NCI-H226 (cell line): ENCODE measurements around the gene EFCC1.
"Not testable (repeated sequence)": the region's sequence is repeated elsewhere in the genome, so short reads cannot be mapped to it uniquely, and the experiment has no call there.

Experiments used
- DNase-seq: peaks from one replicate; pipeline ENCODE4 v3.0.0-alpha.2; 2015

Gene EFCC1

DNA sequence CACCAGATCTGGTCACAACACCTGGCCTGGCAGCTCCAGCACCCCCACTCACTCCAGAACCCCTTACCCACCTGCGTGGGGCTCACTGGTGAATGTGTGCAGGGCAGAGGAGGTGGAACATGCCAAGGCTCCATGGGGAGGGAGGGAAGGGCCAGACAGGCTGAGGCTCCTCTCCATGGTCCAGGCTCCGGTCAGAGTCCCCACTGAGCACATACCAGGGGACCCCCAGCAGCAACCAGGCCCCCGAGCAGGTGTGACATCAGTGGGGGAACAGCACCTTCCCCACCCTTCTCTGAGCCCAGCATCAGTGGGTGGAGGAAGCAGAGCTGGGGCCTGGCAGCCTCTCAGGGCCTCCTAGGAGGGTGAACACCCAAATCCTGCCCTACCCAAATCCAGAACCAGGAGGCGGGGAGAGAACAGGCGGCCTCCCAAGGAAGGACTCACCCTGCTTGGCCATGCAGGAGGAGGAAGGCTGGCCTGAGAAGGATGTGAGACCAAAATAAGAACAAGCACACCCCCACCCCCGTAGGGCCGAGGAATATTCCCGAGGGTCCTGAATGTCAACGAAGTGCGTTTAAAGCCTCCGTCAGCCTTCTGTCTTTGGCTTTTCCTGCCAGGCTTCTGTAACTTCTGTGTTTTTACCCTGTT, 58.3 kb downstream of the EFCC1 start:
- DNase-seq = no peak

DNA sequence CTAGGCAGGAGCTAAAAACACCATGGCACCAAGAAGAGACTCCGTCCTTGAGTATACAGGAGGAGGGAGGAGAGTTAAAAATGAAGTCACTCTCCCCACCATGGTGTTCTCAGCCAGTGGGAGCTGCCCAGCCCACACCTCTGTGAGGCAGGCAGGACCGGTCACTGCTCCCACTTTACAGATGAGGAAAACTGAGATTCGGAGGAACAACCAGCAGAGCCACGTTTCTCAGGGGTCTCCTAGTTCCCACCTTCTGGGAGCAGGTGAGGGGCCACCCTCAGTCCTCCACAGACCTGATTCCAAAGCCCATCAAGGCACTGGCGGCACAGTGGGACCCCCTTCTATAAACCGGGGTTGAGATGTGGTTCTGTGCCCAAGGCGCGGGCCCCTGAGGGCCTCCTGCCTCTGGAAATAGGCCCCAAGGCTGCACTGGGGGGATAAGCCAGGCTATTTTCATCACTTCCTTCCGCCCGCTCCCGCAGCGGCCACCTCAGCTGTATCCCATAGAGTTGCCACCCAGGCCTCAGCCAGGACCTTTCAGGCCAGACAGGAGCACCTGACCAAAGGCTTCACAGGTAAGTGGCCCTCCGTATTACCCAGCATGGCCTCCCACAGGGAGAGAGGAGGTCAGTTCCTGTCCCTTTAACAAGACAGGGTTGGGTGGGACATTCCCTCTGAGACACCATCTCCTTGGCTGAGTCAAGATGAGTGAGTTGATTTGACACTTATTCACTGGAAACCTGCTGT, 59.3 kb downstream of the EFCC1 start, which contains the start of gene GP9:
GP9 (plus strand) TSS at position 504 of the 747 bp plus-strand sequence. CDS start 961 bp downstream, outside the sequence.
- DNase-seq = no peak

DNA sequence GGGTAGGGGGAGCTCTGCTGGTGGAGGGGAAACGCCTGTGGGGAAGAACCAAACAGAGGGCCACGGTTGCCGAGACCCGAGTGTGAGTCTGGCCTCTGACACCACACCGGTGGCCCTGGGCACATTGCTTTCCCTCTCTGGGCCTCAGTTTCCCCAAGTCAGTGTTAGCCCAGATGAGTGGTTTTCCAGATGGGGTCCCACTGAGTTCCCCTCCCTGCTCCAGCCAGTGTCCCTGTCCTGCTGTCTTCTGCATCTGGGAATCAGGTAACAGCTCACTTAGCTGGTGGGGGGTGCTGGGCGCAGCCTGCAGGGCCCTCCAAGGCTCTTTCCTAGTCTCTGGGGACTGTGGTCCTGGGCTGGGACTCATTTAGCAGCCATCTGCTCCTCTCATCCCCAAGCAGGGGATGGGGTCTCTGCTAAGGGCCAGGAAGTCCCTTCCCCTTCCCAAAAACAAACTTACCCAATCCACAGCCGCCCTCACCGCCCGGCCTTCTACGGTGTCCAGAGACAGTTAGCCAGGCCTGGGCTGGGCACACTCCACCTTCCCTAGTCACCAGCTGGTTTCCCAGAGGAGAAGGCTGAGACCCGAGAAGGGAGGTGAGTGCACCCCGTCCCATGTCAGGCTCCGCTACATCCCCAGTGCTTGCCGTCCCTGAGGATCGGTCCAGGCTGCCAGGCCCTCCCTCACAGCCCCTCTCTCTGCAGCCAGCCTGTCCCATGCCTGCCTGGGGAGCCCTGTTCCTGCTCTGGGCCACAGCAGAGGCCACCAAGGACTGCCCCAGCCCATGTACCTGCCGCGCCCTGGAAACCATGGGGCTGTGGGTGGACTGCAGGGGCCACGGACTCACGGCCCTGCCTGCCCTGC, 60.2 kb downstream of the EFCC1 start:
- DNase-seq = no peak

DNA sequence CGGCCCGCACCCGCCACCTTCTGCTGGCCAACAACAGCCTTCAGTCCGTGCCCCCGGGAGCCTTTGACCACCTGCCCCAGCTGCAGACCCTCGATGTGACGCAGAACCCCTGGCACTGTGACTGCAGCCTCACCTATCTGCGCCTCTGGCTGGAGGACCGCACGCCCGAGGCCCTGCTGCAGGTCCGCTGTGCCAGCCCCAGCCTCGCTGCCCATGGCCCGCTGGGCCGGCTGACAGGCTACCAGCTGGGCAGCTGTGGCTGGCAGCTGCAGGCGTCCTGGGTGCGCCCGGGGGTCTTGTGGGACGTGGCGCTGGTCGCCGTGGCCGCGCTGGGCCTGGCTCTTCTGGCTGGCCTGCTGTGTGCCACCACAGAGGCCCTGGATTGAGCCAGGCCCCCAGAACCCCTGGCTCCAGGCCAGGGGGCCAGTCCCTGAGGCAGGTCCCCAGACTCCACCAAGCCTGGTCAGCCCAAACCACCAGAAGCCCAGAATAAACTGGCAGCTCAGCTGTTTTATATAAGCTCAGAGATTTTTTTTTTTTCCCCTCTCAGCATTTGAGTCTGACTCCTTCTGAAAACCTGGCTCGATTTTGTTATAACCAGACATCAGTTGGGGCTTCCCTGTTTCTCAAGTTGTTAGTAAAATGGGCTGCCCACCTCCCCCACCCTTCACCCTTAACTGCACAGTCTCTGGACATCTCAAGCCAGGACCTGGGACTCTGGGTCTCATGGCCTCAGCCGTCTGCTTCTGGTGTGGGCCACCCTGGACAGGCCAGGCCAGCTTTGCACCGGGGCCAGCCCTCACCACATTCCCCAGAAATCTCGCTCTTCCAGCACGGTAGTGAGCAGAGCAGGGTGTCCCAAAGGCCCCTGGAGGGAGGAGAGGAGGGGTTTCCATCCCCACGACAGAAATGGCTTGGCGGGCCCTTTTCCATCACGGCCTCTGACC, 61.1 kb downstream of the EFCC1 start:
- DNase-seq = no peak

- no peak for DNase-seq
These were observed 62.1 kb downstream of the EFCC1 start for GRCh38 chr3:129063091-129063640.

- no peak for DNase-seq
These were observed 62.9 kb downstream of the EFCC1 start for GRCh38 chr3:129063841-129064482.

- no peak for DNase-seq
These were observed 64.1 kb downstream of the EFCC1 start for GRCh38 chr3:129065016-129065719.

DNA sequence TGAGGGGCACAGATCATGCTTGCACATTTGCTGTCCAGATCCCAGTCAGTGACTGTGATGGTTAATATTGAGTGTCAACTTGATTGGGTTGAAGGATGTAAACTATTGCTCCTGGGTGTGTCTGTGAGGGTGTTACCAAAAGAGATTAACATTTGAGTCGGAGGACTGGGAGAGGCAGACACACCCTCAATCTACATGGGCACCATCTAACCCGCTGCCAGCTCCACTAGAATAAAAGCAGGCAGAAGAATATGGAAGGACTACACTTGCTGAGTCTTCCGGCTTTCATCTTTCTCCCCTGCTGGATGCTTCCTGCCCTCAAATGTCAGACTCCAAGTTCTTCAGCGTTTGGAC, 64.6 kb downstream of the EFCC1 start:
- no peak for DNase-seq

DNA sequence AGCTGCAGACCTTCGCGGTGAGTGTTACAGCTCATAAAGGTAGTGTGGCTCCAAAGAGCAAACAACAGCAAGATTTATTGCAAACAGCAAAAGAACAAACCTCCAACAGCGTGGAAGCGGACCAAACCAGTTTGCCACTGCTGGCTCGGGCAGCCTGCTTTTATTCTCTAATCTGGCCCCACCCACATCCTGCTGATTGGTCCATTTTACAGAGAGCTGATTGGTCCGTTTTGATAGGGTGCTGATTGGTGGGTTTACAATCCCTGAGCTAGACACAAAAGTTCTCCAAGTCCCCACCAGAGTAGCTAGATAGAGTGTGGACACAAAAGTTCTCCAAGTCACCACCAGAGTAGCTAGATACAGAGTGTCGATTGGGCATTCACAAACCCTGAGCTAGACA, 66.6 kb downstream of the EFCC1 start:
- DNase-seq = not testable (repeated sequence)

- no peak for DNase-seq
These were observed 67.3 kb downstream of the EFCC1 start for GRCh38 chr3:129068291-129068886.

DNA sequence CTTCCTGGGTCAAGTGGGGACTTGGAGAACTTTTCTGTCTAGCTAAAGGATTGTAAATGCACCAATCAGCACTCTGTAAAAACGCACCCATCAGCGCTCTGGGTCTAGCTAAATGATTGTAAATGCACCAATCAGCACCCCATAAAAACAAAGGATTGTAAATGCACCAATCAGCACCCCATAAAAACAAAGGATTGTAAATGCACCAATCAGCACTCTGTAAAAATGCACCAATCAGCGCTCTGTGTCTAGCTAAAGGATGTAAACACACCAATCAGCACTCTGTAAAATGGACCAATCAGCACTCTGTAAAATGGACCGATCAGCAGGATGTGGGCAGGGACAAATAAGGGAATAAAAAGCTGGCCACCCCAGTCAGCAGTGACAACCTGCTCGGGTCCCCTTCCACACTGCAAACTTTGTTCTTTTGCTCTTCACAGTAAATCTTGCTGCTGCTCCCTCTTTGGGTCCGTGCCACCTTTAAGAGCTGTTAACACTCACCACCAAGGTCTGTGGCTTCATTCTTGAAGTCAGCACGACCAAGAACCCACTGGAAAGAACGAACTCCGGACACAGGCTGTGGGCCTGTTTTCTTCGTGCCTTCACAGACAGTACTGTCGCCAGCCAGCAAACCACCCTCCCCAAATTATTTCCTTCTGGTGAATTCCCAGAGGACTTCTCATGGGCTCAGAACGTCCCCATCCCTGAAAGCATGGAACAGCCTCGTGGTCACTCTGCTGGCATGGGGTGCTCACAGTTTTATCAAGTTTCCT, 68.4 kb downstream of the EFCC1 start:
- DNase-seq = not testable (repeated sequence)

DNA sequence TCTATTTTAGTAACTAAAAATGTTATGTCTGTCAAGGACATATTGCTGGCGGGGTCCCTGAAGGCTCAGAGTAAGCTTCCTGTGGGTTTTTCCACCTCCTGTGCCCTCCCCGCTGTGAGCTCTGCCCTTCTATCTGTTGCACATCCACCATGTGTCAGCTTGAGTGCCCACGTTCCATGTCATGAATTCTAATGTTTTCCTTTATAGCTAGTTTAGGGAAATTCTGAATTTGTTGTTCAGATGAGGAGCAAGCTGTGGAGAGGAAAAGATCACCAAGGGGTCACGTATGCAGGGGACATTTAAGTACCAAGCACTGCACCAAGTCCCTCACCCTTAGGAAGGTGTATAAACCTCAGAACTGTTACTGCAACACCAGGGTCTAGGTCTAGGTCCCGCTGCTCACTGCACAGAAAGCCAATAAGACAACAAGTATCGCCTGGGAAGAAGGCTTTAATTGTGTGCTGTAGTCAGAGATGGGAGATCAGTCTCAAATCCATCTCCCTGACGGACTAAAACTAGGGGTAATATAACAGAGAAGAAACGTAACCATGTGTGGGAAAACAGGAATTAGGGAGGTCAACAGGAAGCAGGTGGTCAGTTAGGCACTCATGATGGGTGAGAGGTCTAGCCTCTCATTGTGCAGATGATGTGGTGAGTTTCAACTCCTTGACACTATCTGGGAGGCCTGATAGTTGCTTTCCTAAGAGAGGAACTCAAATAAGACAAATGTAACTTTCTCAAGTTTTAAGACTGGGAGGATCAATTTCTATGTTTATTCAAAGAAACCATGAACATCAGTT, 69.2 kb downstream of the EFCC1 start:
- no peak for DNase-seq

GRCh38 chr3:129077222-129077621, 76.1 kb downstream of the EFCC1 start:
- DNase-seq = no peak

DNA sequence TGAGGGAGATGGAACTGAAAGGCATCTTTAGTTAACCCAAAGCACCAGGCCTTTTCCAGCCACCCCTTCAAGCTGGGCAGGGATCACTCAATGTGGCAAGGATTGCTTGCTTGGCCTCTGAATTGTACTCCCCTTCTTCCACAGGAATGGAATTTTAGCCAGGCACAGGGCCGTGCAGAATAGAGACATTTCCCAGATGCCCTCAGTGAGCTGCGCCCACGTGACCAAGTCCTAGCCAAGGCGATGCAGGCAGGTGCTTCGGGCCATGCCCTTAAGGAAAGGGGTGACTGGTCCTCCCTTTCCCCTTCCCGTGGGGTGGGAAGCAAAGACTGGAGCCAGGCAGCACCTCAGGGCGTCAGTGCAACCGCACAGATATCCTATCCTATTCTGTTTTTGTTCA, 77.4 kb downstream of the EFCC1 start:
- DNase-seq = no peak

DNA sequence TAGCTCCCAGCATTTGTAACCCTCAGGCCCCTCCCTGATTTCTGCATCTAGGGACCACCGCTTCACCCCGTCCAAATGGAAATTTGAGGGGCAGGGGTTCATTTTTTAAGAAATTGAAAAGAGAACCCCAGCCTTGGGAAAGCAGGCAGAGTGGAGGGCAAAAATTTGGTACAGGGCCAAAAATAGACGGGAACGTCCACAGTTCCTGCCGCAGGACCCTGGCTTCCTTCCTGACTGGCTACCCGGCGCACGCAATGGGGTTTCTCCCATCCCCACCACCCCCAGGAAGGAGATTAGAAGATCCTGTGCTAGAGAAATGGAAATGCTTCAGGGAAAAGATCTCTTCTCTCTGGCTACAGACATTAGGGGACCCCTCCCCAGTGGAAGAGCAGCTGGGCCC, 80.4 kb downstream of the EFCC1 start:
- DNase-seq = no peak

GRCh38 chr3:129082026-129082425, 80.9 kb downstream of the EFCC1 start:
- DNase-seq = no peak

DNA sequence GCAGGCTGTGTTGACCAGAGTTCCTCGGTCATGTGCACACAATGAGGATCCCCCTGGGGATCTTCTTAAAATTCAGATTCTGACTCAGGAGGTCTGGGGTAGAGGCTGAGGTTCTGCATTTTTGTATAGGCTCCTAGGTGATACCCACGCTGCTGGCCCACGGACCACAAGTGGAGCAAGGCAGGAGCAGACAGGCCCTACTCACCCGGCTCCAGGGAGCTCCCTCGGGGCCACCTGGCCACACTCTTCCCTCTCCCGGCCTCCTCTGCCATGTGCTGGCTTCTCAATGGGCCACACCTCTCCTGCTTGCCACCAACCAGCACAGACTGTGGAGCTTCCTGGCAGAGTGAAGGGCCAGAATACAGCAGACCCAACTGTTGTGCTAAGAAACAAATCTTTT, 83.4 kb downstream of the EFCC1 start:
- DNase-seq = no peak

- DNase-seq = no peak
These were observed 84.1 kb downstream of the EFCC1 start for GRCh38 chr3:129085165-129085715.

DNA sequence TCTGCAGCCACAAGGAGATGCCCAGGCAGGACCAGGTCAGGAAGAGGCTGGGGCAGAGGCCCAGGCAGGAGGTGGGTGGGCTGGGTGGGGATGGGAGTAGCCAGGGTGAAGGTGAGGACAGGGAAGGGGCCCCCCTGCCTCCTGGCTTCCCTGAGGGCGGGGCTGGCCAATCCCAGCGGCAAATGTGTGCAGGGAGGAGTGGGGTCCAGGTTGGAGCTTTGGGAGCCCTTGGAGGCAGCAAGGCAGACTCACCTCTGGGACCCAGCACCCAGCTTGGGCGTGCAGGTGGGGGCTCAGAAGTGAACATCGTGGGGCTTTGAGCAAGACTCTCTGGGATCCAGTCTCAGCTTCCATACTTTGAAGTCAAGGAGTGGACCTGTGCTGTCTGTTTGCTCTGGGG, 84.7 kb downstream of the EFCC1 start:
- no peak for DNase-seq
